GM21367 (cell line): Measurements from ENCODE around the gene FAM20C.
"Not testable (repeated sequence)": the region's sequence is repeated elsewhere in the genome, so short reads cannot be mapped to it uniquely, and the experiment has no call there.

ENCODE experiments used
- ATAC-seq: cut with Tn5 transposase; IDR thresholded peaks from one replicate; pipeline ENCODE4 v1.9.1; 2021; ENCODE audit not compliant: unreplicated experiment

The FAM20C gene

DNA sequence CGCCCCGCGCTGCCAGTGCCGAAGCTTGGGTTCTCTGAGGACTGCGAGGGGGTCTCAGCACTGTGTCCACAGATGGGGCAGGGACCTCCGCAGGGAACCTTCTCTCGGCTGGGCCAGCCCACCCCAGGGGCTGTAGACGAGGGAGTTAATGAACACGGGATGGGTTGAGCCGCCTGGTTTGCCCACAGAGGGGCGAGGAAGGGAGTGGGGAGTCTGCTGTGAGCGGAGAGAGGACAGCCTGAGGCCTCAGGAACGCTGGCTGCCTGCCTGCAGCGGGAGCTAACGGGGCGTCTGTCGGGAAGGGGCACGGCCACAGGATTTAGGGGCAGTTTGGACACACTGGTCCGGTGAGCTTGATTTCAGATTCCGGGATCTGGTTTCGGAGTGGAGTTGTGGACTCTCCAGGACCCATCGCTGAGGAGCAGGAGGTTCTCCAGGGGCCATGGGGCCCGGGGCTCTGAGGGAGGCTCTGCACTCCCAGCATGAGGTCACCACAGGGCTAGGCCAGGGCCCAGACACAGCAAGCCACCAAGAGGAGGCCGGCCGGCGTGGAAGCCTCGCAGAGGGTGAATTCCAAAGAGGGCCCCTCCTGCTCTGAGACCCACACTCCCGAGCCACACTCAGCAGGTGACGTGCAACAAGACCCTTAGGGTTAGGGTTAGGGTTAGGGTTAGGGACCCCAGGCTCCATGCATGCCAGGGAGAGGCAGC lies 19.0 kb upstream of the FAM20C start:
- ATAC-seq: no peak

DNA sequence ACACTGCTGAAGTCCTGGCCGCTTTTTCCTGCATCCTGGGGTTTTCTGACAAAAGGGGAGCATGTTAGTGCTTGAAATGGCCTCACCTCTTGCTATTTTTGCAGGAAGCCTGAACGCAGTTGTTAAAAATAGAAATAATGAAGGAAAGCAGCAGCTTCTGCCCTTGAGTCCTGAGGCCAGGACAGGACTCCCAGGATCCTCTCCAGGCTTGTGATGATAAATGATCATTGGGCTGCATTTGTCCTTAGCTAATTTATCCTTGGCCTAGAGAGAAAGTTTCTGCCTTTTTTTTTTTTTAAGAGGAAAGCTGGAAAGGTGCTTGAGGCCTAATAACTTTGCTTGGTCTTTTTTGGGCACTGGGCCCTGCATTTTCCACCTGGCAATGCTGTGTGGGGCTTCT lies 17.7 kb upstream of the FAM20C start:
- no peak for ATAC-seq

DNA sequence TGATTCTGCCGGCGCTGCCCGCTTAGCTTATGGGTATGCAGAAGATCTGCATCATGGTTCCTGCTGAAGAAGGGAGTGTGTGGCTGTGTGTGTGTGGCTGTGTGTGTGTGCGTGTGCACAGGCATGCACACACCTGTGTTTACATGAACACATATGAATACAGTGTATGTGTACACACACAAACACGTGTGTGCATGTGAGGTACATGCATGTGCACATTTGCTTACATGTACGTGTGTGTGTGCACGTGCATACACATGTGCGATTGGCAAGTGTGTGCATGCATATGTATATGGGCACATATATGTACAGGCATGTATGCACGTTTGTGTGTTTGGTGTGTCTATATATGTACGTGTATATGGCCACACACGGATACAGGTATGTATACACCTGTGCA lies 16.4 kb upstream of the FAM20C start:
- no peak for ATAC-seq

DNA sequence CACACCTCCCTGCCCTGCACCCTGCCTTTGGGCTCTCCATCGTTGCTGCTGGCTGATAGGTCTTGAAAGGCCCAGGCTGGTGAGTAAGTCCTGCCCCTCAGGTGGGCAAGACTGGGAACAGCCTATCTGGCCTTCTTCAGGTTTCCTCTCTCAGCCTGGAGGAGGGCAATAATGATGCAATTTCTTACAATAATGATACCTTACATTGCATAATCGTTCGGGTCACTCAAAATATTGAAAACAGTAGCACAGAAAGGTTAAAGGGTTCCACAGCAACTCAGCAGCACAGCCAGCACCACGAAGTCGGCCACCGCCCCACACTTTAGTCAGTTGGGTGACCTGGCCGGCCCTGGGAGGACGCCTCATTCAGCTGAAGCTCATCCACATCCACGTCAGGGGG lies 16.0 kb upstream of the FAM20C start:
- ATAC-seq: no peak

DNA sequence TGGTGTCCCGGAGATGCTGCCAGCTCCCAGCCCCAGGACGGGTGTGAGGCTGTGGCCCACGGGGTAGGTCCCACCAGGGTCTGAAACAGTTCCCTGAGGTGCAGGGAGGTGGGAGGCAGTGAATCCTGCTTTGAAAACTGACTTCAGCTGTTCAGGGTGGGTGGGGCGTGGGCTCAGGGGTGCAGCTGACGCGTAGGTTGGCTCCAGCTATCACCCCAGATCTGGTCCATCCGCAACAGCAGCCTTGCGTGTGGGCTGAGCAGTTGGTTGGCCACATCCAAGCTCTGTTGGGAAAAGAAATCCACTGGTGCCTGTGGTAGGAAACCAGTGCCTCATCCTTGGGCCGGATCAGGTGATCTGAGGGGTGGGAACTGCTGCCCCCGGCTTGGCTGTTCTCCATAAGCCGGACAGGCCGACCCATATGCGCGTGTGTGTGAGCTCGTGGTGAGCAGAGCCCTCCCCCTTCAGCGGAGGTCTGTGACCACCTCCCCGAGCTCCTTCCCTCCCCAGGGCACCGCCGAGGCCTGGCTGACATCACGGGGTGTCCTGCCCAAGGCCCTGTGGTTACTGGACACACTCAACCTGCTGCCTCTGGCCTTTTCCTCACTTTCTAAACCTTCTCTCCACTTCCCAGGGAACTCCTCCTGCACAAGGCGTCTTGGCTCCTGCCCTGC lies 15.4 kb upstream of the FAM20C start:
- no peak for ATAC-seq

DNA sequence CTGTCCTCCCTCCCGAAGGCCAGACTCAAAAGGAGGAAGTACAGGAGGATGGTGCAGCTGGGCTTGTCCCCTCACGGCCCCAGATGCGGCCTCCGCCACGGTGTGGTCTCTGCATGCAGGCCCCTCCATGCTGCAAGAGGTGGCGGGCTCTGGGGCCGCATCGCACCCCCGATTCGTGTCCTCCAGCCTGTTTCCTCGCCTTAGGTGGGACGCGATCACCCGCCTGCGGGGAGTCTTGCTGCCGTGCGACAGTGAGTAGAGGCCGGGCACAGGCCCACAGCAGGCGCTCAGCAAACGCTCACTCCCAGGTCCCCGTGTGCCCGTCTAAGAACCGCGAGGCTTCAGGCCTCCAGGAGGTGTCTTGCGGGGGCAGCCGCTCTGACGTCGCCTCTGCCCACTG lies 13.9 kb upstream of the FAM20C start:
- no peak for ATAC-seq

DNA sequence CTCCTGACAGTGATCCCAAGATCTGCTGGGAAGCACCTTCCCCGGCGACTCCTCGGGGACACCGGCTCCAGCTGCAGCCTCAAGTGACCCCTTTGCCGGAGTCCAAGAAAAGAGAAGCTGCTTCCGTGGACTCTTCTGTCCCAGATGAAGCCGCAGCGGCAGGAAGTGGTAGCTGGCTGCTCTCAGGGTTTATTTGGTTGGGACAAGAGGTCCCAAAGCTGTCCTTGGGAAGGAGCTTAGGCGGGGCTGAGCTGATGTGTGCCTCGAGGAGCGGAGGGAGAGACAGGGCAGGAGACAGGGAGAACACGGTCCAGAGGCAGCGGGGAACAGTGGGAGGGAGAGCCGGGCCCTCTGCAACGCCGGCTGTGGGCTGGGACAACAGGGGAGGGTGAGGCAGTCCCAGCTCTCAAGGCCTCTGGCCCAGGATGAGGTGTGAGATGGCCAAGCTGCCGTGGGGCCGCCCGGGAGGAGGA lies 13.1 kb upstream of the FAM20C start:
- ATAC-seq: no peak

DNA sequence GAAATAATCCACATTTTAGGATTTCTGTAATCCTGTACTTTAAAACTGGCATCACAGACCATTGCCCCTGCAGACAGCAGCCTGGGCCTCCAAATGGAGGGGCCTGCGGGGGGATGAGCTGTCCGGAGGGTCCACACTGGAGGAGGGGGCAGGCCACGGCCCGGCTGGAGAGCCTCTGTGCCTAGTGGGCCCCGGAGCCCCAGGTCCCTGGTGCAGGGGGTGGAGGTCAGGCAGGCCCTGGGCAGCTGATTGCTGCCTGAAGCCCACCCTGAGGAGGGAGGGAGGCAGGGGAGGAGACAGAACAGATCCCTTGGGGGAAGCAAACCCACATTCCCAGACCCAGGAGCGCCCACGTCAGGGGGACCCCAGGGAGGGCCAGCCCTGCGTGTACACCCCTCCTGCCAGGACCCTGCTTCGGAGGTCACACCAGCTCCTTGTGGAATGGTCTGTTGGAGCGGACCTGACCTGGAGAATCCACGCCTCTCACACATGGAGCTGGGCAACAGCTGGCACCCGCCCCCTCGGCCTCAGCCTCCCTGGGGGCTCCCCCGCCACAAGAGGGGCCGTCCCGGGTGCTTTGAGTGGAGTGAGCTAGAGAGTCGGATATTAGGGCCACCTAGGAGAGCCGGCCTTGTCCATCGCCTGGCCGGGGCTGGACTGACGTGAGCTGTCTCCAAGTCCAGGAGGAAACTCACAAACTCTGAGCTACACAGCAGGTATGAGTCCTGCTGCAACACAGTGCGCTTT lies 12.2 kb upstream of the FAM20C start:
- no peak for ATAC-seq

DNA sequence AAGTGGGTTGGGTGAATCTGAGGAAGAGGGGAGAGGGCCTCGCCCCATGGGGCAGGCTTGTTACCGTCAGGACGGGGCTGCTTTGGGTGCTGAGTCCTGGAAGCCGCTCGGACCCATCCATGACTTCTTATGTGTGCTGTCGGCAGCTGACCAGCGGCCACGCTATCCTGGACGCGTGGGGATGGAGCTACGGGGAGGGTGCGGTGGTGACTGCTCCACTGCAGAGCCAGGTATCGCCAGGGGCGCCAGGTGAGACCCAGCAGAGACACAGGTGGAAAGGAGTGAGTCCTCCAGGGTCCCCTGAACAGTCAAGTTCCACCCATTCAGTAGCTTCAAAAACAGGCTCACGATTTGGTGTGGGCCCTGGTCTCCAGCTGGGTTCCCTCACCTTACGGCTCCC lies 10.6 kb upstream of the FAM20C start:
- ATAC-seq: no peak

DNA sequence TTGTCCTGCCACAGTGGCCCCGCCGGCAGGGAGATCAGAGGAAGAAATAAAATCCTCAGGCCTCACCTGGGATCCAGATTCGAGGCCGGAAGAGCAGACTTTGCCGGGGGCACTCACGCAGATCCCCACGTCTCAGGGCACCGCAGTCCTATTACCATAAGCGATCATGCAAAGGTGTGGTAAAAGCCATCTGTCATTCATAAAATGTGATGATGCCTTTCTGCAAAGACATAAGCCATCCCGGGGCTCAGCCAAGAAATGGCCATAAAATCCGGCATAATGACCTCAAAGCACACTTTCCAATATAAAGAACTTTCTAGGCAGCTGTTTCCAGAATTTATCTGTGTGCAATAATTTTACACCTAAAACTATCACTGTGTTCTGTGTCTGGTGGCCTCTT lies 9.9 kb upstream of the FAM20C start:
- not testable (repeated sequence) for ATAC-seq

DNA sequence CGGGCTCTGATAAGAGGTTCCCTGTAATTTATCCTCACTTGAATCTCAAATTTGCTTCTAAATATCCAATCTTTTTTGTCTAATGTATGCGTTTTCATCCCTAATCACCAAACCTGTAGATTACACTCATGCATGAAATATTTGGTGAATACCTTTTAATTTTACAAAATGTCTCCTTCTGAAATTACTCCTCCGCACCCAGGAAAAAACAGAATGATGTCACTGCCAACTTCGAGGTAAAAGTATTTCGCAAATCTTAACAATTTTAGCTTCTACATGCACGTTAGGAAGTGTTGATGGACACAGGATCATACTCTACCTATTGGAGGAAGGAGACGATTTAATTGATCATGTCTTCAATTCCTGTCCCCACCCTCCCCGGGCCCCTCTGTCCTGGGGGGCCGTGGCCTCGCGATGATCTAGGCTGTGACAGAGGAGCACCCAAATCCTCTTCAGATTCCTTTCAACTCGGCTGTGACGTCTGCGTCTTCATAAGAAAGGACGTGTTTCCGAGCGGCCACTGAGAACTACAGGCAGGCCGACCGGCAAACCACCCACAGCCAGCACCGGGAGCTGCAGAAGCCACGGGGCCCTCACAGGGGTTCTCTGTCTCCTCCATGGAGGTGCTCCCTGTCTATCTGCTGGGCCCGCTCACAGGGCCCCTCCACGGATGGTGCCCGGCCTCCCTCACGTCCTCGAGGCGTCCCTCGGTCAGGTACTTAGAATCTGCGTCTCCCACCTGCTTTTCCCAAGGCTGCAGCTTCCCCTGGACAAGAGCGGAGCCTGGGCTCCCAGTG lies 8.7 kb upstream of the FAM20C start:
- ATAC-seq: no peak

DNA sequence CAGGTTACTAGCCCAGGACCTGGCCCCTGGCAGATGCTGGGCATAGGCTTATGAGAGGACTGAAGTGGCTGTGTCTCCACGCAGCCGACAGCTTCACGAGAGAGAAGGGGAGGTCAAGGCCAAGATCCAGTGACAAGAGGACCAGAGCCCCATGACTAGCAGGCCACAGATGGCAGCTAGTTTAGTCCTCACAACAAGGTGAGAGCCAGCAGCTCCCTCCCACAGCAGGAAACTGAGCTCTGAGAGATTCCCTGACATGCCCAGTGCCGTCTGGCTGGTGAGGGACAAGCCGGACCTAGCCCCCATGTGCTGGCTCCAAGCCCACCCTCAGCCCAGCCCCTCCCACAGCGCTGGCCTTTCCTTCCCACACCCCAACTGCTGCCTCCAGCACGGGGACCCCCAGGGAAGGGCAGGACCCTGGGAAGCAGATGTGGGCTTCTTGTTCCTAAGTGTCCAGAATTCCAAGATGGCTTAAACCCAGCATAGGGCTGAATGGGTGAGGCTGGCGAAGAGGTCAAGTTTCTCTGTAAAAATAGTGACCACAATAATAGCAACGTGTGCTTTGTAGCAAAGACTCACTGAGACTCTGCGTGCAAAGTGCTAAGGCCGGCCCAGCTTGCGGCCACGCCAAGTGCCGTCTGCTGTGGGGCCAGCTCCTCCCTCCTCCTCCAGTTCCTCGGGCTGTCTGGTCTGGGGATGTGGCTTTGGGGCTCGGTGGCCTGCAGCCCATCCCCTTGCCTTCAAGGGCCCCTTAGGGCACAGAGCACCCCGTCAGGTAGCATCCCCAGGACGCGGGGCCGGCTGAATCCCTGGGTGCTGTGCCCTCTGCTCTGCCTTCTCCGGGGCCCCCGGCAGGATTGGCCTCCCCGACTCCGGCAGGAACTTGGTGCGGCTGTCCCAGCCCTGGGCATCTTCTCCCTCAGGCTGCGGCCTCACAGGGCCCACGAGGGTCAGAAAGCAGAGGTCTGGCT lies 7.8 kb upstream of the FAM20C start:
- no peak for ATAC-seq

DNA sequence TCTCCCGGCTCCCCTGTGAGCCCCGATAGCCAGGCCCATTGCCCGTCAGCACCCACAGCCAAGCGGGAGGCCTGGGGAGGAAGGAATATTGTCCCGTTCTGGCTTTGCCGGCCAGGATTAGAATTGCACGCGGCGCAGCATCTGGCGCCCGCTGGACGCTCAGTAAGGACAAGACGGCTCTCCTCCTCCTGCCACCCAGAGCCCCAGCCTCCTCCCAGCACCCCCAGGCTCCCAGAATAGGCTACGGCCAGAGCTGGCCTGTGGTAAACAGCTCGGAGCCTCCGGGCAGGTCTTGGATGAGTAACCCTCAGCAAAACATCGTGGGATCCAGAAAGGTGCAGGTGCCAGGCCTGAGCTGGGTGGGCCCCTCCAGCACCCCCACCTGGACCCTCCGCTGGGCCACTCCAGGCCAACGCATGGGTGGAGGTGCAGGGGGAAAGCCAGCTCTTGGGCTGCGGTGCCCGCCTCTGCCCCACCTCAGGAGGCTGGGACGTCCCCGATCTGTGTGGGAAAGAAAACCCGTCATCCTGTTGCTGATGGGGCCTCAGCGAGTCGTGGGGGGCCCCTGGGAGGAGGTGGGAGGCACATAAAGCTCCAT lies 5.8 kb upstream of the FAM20C start:
- no peak for ATAC-seq

DNA sequence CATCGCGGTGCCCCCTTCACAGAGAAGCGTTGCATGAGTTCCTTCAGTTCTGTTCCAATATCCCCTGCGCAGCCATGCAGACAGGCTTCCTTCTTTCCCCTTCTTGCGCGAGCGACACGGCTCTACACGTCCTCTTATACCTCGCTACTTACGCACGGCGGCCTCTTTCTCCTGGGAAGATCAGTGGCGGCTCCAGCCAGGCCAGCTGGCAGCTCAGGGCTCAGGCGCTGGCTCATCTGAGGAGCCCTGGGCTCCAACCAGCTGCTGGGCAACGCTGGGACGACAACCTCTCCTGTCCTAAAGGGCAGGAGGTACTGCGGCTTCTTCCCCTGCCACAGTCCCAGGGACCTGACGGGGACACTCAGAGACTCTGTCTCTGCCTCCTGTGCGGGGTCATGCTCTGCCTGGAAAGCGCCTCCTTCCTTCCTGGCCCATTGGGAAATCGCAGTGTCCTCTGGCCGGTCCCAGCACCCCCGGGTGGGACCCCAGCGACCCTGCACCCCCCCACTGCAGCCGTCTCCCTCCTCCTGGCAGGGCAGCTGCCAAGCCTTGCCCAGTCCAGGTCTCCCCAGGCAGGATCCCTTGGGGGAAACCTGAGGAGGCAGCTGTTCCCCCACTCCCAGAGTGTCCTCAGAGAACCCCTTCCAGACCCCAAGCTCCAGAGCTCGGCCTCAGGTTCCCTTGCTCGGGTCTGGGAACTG lies 5.0 kb upstream of the FAM20C start:
- ATAC-seq: no peak

DNA sequence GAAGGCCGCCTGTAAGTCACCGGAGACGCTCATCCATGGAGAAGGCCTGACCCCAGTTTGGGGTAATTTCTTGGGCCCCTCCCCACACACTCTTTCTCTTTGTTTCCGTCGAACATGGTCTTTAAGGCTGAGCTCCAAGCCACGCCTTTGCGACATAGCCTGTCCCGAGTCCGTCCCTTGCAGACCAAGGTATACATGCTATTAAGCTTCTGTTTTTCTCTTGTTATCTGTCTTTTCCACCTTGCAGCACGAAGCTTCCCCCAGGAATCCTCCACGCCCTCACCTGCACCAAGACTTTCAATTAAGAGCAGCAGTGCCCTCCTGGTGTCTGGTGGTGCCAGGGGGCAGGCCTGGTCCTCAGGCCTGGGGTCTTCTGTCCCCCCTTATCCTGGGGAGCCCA lies 4.2 kb upstream of the FAM20C start:
- no peak for ATAC-seq

DNA sequence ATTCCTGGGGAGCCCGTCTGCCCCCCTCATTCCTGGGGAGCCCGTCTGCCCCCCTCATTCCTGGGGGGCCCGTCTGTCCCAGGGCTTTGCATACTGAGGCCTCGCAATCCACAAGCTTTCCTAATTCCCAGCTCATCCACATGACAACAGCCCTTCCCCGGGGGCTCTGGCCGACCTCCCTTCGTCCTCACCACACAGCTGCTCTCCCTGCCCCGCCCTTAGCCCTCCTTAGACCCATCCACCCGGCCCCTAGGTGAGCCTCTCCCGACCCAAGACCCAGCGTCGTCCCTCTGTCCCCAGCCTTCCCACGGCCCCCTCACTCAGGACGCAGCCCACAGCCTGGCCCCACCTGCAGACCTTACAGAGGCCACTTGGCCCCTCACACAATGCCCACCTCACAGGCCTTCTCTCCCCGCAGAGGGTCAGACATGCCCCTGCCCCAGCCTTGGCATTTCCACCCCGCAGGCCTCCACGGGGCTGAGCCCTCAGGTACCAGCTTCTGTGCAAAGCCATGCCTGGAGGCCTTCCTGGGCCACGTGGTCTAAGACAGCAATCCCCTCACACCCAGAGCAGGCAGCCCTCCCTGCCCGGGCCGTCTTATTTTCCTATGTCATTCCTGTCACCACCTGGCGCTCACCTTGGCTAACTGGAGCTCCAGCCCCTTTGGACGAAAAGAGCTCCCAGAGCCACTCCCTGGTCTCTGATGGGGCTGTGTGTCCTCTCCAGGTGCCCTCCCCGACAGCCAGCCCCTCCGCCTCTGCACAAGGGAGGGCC lies 3.5 kb upstream of the FAM20C start:
- ATAC-seq: no peak

DNA sequence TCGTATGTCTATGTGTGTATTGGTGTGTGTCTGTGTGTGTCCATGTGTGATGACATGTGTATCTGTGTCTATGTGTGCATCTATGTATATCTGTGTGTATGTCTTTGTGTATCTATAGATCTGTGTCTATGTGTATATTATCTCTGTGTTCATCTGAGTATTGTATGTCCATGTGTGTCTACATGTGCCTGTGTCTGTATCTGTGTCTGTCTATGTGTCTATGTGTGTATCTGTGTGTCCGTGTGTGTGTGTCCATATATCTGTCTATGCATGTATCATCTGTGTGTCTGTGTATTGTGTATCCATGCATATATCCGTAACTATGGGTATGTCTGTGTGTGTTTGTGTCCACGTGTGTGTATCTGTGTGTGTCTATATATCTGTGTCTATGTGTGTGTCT lies 2.7 kb upstream of the FAM20C start:
- ATAC-seq: no peak

DNA sequence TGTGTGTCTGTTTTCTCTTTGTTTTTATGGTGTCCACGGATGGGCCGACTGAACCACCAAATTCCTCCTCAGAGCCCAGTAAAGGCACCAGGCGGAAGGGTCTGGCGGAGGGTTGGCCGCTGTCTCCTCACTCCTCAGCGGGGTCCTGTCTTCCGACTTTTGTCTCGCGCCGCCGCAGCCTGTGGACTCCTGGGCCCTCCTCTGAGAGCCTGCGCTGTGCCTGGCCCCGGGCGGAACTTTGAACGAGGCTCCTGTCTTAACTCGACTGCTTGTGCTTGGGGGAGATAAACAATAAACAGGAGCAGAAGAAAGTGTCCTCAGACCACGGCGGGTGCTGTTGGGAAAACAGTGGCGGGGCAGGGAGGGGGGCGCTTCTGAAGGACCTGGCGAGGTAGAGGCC lies 2.2 kb upstream of the FAM20C start:
- no peak for ATAC-seq
